ENCODE results near the gene RFX1. TPM values are rescaled to one million over a fixed set of nuclear protein-coding genes. Genes with fewer than 3 reads are reported as not detected.

The RFX1 gene
- total RNA-seq, 4 donors from 2014 or later = 2.7 to 7.2 (median 4.4) TPM

GRCh38 chr19:13996928-13997630, 9.0 kb downstream of the RFX1 start:
- peak overlapping the region; percentile 2 to 70 (median 38) for H3K27ac ChIP-seq
- in situ Hi-C loops (cut with MboI; ENCODE audit: low sequenced_read_pairs in 4 of 4) = no loop called here
- intact Hi-C loops (cut with DNase I; ENCODE audit: low total_unique reads) = no loop called here

GRCh38 chr19:13995878-13996765, 10.0 kb downstream of the RFX1 start:
- no peaks in the 10 kb centered on the region for H3K36me3 ChIP-seq
- ATAC-seq (no peak), DNase-seq (no peak)
- TF ChIP-seq POLR2A (IDR thresholded peaks at IDR 0.05) = no peak
- TF ChIP-seq CTCF (IDR thresholded peaks at IDR 0.05 in 4 of 5, conservative IDR thresholded peaks at IDR 0.05 in 1 of 5) = no peak
- no peak overlapping the region for H3K4me3 ChIP-seq
- no peaks in the 10 kb centered on the region for H3K9me3 ChIP-seq
- H3K27me3 ChIP-seq = no peaks in the 10 kb centered on the region
- intact Hi-C loops (cut with DNase I; ENCODE audit: low total_unique reads) = no loop called here
- peaks cover 10 to 15% of the 10 kb centered on the region in 2 donors for H3K4me1 ChIP-seq
- peak overlapping the region; percentile 73 to 86 (median 80) for H3K27ac ChIP-seq
- in situ Hi-C loops (cut with MboI; ENCODE audit: low sequenced_read_pairs in 4 of 4) = no loop called here

More at GRCh38 chr19:13996928-13997630, 9.0 kb downstream of the RFX1 start:
- peaks cover 13 to 22% of the 10 kb centered on the region in 2 donors for H3K4me1 ChIP-seq
- DNase-seq (no peak), ATAC-seq (no peak)
- no peak overlapping the region for H3K4me3 ChIP-seq
- H3K27me3 ChIP-seq = no peaks in the 10 kb centered on the region
- no peaks in the 10 kb centered on the region for H3K36me3 ChIP-seq
- TF ChIP-seq CTCF (IDR thresholded peaks at IDR 0.05 in 4 of 5, conservative IDR thresholded peaks at IDR 0.05 in 1 of 5) (no peak), POLR2A (IDR thresholded peaks at IDR 0.05) (no peak)
- H3K9me3 ChIP-seq = no peaks in the 10 kb centered on the region

DNA sequence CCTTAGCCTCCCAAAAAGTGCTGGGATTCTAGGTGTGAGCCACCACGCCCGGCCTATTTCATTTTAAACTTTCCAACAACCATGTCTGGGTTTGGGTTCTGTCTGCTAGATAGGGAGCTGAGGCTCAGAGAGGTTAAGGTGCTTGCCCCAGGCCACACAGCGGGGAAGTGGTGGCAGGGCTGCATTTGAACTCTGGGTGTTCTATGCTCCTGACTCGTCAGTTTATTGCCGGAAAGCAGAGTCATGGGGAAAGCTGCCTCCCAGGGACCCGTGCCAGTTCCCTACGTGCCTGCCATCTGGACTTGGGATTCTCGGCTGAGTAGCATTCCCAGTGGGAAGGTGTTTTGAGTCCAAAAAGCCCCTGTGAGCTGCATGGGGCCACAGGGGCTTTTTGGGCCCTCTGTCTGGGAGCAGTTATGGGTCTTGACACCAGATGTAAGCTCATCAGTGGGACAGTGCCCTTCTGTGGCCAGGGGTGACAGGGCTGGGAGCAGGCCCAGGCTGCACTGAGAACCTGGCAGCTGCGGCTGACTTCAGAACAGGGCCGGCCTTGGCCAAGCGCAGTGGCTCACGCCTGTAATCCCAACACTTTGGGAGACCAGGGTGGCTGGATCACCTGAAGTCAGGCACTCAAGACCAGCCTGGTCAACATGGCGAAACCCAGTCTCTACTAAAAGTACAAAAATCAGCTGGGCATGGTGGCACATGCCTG, 10.9 kb downstream of the RFX1 start:
- no peak overlapping the region for H3K4me3 ChIP-seq
- intact Hi-C loops (cut with DNase I; ENCODE audit: low total_unique reads) (no loop called here), in situ Hi-C loops (cut with MboI; ENCODE audit: low sequenced_read_pairs in 4 of 4) (no loop called here)
- no peaks in the 10 kb centered on the region for H3K27me3 ChIP-seq
- H3K27ac ChIP-seq = peak overlapping the region; percentile 73 to 86 (median 80)
- TF ChIP-seq POLR2A (IDR thresholded peaks at IDR 0.05) (no peak), CTCF (IDR thresholded peaks at IDR 0.05 in 4 of 5, conservative IDR thresholded peaks at IDR 0.05 in 1 of 5) (no peak)
- DNase-seq (peak; percentile 41 to 81), ATAC-seq (peak; percentile 87 to 92)
- no peaks in the 10 kb centered on the region for H3K36me3 ChIP-seq
- no peaks in the 10 kb centered on the region for H3K9me3 ChIP-seq
- H3K4me1 ChIP-seq = peaks cover 6 to 15% of the 10 kb centered on the region in 2 donors

GRCh38 chr19:13993590-13994300, 12.4 kb downstream of the RFX1 start:
- TF ChIP-seq CTCF (IDR thresholded peaks at IDR 0.05 in 4 of 5, conservative IDR thresholded peaks at IDR 0.05 in 1 of 5) = no peak
- no peak for TF ChIP-seq POLR2A (IDR thresholded peaks at IDR 0.05)
- intact Hi-C loops (cut with DNase I; ENCODE audit: low total_unique reads) (no loop called here), in situ Hi-C loops (cut with MboI; ENCODE audit: low sequenced_read_pairs in 4 of 4) (no loop called here)
- Histone ChIP-seq H3K27me3 (no peaks in the 10 kb centered on the region), H3K36me3 (no peaks in the 10 kb centered on the region), H3K4me3 (no peak overlapping the region), H3K9me3 (no peaks in the 10 kb centered on the region), H3K4me1 (peaks cover 11 to 24% of the 10 kb centered on the region in 2 donors), H3K27ac (peak overlapping the region in 3 of 4 donors; percentile 5 to 42 (median 33))
- no peak for ATAC-seq
- DNase-seq = no peak

Data from gastrocnemius medialis (tissue), 4 donors.